Suppressor macrophage (primary cell): ENCODE results near the gene NXN.
"Not testable (repeated sequence)": the region's sequence is repeated elsewhere in the genome, so short reads cannot be mapped to it uniquely, and the experiment has no call there.

Experiments
- DNase-seq, 4 experiments: peaks; one replicate each; pipeline ENCODE4 v3.0.0-alpha.2; 2020 to 2022

NXN gene

DNA sequence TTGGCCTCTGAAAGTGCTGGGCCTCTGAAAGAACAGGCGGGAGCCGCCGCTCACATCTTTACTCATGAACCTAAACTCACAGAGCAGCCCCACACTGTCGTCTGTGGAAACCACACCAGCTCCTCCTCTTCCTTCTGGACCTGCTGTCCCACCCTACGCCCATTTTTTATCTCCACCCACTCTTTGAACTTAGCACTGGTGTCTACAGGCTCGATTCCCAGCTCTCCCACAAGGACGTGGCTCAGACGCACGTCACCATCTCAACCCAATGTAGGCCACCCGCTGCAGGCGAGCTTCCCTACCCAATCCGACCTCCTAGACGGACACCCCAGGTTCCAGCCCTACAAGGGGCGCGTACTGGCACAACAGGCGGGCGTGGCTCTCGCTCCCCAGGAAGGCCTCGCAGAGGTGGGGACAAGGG lies 62.2 kb downstream of the NXN start:
- no peak for DNase-seq

DNA sequence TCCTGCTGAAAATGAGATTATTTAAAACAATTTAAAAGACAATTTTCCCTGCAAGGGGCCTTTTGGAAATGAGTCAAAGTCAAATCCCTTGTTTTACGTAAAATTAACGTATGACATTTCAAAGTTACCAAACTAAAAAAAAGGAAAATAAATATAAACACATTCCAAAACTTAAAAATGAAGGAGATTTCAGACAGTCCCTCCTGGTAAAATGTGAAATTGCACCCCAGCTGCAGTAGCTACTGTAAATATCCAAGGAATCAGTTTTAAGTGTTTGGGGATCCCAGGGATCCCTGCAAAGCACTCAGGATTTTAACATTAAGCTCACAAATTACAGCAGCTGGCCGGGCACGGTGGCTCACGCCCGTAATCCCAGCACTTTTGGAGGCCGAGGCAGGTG lies 63.3 kb downstream of the NXN start:
- no peak for DNase-seq

DNA sequence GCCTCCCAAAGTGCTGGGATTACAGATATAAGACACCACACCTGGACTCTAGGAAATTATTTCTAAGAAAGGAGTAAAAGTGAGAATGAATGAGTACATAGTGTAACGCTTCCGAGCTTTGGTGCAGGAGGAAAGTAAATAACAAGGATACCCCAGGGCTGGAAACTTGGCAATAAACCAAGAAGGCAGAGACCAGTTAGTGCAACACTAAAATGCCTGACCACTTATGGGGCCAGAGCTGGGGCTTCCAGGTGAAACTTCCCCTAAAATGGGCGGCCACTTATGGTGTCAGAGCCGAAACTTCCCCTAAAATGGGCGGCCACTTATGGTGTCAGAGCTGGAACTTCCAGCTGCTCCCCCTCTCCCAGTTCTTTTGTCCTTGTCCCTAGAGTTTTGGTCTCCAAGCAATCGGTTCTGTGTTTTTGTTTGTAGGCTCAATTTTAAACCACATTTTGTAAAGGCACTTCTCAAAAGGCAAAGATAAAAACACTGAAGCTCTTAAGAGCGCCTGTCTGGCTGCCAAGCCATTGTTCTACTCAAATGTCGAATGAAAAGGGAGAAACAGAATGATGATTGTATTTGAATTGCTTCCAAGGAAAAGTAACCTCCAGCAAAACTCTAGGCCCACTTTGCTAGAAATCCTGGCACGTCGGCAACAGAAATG lies 63.9 kb downstream of the NXN start:
- peak in 3 of 4 experiments; percentile 60 to 75 (median 72) for DNase-seq

DNA sequence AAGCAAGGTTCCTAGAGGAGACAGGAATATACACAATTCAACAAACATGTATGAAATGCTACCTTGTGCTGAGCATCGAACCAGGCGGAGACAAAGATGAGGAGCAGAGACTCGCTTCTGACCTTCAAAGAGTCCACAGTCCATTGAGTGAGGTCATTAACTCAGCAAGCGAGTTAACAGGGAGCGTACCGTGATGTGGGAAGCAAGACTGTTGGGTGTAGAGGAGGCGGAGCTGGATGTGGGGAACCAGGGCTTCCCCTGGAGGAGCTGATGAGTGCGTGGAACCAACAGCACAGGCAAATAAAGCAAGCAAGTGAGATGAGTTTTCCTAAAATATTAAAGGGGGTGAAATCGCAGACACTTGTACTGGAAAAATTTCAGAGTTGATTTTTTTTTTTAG lies 65.0 kb downstream of the NXN start:
- DNase-seq = no peak

DNA sequence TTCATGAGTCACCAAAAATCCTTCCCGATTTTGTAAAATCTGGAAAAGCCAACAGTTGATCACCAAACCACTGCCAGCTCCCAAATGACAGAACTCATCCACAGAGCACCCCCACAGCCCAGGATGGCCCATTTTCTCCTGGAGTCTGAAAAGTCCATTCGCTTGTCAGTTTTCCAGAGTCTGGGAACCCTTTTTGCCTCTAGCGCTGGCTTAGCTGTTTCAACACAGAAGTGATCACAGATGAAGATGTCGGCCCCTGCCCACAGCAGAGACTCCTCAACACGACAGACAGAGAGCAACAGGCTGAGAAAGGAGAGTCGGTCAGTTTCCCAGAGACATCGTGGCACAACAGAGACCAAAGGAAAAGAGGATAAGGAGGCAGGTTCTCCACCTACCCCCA lies 66.4 kb downstream of the NXN start:
- DNase-seq = no peak

DNA sequence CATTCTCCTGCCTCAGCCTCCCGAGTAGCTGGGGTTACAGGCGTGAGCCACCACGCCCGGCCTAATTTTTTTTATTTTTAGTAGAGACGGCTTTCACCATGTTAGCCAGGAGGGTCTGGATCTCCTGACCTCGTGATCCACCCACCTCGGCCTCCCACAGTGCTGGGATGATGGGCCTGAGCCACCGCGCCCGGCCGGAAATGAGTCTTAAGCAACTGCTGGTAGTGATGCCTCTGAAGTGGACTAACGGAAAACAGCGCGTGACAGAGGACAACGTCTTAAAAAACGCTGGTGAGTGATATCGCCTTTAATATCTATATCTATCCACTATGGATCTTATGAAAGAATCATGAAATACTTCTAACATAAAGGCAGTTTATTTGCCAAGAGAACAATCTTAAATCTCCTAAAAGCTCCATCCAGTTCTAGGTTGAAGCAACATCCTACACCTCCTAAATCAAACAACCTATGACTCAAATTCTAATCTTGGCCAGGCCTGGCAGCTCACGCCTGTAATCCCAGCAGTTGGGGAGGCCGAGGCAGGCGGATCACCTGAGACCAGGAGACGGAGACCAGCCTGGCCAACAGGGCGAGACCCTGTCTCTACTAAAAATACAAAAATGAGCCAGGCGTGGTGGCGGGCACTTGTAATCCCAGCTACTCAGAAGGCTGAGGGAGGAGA lies 69.8 kb downstream of the NXN start:
- peak in 2 of 4 experiments; percentile 22 to 36 for DNase-seq

DNA sequence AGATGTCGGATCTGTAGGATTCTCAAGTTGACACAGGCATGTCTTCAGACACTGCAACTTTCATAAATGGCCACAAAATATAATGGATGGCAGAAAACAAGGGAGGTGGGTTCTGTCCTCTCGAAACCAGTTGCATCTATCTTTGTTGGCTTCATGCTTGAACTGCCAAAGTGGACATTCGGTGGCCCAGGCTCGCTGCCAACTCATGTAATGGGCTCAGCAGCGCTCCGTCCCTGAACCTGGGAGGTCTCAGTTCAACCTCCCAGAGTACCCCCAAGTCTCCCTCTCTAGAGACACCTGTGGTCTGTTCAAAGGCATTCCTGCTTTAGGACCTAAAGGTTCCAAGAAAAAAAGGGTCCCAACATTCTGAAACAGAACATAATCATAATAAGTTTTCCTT lies 71.9 kb downstream of the NXN start:
- no peak for DNase-seq

DNA sequence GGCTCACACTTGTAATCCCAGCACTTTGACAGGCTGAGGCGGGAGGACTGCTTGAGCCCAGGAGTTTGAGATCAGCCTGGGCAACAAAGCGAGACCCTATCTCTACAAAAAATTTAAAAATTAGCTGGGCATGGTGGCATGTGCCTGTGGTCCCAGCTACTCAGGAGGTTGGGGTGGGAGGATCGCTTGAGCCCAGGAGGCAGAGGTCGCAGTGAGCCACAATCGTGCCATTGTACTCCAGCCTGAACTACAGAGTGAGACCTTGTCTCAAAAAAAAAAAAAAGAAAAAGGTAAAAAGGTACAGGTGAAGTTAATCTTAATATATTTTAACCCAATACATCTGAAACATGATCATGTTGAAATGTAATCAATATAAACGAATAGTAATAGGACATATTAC lies 73.9 kb downstream of the NXN start:
- not testable (repeated sequence) for DNase-seq

DNA sequence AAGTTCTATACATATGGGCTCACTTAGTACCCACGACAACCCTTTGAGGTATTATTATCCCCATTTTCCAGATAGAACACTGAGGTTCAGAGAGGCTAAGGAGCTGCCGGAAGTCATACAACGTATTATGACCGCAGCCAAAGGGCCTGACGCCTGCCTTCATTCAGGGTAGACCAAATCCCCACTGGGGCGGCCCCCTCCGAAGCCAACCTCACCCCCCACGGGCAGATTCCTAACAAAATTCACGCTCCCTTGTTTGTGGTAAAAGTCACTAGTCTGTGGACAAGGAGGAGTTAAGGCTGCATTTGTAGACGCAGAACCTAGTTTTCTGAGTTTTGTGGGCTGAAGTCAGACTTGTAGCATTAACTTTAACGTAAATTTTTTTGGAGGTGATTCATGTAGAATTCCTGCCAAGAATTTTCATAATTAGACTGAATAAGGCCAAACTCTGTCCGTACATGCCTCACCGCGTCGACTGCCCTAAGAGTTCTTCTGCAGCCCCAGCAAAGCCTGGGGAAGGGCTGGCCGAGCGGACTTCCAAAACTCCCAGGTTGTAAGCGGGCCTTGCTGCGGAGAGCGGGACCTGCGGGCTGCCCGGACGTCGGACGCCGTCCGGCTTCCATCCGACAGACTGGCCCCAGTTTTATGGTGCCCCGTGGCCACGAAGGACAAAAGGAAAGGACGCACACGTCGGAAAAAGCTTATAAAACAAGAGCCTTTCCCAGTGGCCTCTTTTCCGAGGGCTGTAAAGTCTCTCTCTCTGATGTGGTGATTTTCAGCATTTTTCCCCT lies 75.7 kb downstream of the NXN start:
- no peak for DNase-seq

DNA sequence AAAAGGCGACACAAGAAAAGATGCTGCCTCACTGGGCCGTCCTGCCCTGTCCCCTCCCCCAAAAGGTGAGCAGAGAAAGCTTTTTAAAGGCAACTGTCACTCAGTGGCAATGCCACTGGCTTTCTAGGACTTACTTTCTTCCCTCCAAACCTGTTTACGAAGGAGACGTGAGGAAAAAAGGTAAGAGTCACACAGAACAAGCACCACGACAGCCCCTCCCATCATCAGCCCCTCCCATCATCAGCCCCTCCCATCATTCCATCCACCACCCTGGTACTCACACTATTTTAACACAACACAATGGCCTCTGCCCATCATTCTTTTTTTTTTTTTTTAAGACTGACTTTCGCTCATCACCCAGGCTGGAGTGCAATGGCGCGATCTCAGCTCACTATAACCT lies 77.1 kb downstream of the NXN start:
- DNase-seq = no peak

DNA sequence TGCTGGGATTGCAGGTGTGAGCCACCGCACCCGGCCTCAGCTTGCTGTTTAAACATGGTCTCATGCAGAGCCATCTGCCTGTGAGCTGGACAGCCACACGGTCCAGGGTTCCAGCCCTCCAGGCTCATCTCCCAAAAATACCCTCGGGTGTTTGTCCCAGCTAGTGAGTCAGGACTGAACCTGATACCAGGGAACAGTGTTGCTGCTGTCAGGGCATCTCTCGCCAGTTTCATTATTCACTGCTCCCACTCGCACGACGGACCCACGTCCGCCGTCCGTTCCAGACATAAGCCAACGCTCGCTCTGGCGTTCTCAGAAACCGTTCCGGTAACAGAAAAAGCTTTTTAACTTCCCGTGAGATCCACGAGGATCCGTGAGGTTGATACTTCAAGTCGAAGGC lies 77.6 kb downstream of the NXN start:
- no peak for DNase-seq

DNA sequence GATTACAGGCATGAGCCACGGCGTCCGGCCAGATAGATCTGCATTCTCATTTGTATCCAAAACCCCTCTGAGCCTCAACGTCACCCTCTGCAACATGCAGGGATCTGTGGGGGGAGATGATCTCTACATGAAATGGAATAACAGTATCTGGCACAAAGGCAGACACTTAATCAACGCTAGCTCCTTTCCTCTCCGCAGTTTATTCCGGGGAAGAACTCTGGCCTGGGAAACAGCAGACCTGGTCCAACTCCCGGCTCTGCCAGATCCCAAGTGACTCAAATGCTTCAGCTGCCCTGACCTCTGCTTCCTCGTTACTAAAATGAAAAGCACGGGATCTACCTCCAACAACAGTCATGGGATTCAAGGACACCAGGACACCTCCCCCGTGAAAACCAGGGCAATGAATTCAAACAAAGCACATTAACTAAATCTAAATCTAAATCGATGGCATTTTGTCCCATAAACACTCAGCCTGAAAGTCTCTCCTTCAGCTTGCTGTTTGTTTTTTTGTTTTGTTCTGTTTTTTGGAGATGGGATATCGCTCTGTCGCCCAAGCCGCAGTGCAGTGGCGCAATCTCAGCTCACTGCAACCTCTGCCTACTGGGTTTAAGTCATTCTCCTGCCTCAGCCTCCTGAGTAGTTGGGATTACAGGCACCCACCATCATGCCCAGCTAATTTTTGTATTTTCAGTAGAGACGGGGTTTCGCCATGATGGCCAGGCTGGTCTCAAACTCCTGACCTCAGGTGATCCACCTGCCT lies 78.2 kb downstream of the NXN start:
- DNase-seq = no peak

DNA sequence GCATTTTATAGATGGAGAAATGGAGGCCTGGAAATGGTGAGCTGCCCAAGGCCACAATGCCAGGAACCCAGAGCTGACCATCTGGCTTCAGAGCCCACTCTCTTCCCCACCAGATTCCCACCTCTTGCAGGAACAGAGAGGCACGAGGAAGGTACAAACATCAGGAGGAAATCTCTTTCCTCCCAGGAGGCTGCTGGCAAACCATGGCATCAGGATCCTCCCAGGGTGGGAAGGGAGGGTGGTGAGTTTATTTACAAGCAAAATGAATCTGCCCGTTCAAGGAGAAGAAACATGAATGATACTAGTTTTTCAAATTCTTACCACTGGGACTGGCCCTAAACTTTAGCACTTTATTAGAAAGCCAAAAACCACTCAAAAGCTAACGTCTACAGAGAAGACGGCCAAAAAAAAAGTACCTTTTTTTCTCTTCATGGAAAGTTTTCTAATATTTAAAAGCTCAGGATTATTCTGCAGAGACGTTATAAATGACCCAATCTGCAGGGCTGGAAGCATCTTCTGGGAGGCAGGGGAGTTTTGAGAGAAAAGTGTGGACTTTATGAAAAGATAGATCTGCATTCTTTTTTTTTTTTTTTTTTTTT lies 79.1 kb downstream of the NXN start:
- DNase-seq = no peak

DNA sequence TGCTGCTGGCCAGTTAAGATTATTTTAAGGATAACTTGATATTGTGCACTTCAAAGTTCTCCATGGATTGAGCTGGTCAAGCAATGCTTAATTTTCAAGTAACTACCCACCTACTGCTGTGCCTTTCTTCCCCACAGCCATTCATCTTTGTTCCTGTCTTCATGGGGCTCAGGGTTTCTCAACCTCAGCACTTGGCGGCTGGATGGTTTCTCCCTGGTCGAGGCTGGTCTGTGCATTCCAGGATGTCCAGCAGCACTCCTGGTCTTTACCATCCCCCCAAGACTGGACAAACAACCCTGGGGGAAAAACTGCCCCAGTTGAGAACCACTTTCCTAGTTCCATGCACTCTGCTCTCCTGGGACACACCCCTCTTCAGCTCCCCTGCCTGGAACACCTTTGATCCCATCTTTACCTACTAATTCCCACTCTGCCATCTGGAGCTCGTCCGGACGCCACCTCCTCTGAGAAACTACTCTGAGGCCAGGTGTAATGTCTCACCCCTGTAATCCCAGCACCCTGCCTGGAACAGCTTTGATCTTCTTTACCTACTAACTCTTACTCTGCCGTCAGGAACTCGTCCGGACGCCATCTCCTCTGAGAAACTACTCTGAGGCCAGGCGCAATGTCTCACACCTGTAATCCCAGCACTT lies 81.5 kb downstream of the NXN start:
- no peak for DNase-seq

DNA sequence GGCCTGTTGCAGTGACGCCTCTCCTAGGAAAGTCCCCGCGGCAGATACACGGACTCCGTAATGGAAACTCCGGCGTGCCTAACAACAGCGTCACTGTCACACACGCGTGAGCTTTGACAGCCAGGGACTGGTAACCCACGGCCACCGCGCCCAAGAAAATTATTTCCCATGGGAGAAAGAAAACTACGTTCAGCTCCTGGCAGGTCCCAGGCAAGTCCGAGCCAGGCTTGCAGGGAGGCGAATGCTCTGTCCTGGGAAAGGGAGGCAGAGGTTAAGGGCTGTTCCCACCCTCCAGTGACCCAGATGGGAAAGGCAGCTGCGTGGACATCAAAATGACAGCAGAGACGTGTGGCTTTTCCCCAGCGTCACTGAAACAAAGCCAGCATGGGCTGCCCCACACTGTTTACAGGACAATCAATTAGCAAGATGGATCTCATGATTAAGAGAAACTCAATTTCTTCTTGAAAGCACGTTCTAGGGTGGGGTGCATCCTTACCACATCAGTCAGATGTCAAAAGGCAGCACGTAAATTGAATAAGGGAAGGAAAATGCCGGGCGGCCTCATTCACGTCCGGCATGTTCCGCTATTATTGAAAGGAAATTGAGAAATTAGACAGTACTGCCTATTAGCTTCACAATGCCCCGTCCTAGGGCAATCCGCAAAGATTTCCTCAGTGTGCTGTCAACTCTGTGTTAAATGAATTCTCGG lies 82.5 kb downstream of the NXN start:
- peak; percentile 38 to 56 (median 47) for DNase-seq

DNA sequence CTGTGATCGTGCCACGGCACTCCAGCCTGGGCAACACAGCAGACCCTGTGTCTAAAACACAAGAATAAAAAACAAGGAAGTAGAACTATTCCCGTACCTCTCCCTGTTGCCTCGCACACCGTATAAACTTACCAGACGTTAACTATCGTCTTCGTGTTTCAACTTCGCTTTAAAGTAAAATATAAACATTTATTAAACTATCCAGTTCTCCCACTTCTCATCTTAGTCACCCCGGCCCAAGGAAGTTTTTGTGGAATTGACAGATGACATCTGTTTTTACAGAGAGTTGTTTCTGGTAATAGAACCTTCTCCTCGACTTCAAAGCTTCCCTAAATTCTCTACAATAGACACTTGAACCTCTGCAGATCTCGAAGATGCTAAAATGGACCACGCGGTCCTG lies 83.1 kb downstream of the NXN start:
- DNase-seq = no peak

DNA sequence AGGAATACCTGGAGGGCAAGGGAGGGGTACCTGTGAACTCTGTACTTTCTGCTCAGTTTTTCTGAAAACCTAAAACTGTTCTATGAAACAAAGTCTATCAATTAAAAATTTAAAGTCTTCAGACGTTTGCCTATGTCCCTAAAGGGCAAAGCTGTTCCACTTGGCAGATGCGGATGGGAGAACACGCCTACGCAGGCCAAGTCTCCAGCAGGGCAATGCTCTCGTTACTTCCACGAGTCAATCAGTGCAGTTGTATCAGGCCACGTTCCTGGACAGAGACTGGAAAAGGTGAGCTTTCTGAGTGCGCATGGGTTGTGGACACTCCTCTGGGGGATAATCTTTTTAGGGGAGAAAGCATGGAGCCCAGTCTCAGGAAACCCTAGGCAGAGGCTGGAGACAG lies 86.6 kb downstream of the NXN start:
- DNase-seq = no peak

DNA sequence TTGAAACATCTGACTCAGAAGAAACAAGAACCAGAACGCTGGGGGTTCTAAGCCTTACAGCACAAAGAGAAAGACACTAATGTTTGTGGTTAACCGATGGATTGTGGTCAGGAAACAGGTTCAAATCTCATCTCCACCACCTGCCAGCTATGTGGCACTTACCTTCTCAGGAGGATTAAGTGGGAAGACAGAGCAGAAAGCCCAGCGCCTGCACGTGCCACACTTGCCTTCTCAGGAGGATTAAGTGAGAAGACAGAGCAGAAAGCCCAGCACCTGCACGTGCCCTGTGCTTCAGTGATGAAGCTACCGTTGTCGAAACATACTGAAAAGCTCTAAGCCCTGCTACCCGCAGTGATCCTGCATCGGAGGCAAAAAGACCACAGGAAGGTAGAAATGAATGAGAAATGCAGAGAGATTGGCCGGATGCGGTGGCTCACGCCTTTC lies 90.6 kb downstream of the NXN start:
- DNase-seq = no peak

DNA sequence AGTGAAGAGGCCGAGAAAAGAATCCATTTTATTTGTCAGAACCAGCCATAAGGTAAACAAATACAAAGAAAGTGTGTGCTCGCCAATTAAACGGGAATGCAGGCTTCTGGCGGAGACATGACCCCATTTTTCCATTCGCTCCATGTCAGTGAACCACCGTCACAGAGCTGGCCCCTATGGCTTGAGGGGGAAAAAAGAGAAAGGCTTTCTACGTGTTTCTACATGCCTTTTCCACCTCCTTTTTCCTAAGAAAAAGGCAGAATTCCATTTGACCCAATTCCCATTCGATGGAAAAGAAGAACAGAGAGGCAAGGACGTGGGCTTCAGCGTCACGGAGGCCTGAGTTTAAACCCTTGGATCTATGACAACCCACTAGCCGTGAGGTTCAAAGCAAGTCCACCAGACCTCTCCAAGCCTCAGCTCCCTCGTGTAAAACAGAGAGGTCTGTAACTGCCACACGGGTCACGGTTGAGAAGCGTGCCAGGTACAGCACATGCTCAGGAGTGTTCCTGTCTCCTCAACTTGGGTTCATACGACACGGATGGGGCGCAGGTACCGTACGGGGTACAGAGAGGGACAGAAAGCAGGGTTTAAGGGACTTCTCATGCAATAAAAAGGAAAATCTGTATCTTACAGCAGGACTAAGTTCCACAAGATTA lies 91.9 kb downstream of the NXN start:
- DNase-seq = no peak

DNA sequence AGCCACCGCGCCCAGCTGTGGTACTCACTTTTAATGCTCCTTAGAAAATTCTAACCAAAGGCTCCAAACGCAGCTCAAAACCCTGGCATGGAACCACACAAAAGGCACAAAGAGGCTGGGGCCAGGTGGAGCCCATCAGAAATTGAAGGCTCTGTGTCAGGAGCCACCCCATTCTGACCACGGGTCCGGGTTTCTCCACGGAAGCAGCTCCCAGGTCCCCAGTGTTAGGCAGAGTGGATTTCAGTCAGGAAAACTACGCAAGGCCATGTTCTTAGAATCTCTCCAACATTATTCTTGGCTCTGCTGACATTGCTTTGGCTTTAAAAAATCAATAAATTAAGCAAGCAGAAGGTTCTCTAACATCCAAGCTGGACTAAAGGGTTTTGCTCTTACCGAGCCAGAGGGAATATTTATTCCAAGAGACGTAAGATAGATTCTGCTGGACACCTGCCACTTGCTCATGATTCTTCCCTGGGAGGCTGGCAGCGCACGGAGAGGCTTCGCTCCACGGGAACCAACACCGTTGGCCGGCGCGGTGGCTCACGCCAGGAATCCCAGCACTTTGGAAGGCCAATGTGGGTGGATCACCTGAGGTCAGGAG lies 93.5 kb downstream of the NXN start:
- no peak for DNase-seq
